ENCODE results near the gene ROR1.

The ROR1 gene

DNA sequence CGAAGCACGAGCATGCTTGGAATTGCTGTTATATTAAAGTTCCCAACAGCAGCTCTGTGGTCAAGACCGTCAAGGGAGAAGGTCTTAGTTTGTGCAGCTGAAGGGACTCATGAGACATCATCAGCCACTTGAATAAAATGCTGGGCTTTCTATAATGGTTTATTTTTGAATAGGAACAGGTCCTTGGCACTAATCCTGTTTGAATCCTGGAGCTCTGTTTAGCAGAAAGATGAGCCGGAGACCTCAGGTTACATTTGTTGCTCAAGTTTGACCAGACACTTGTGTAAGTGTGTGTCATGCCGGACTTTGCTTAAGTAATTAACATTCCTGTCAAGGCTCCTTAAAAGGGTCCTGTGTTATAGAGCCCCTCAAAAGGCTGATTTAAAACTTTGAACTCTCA, 186.5 kb downstream of the ROR1 start:
- ChIA-PET CTCF (no interaction called here), POLR2A (no interaction called here)
- DNase-seq (ENCODE audit: low read depth, low spot score): no peak
- TF ChIP-seq, protein P1, sequence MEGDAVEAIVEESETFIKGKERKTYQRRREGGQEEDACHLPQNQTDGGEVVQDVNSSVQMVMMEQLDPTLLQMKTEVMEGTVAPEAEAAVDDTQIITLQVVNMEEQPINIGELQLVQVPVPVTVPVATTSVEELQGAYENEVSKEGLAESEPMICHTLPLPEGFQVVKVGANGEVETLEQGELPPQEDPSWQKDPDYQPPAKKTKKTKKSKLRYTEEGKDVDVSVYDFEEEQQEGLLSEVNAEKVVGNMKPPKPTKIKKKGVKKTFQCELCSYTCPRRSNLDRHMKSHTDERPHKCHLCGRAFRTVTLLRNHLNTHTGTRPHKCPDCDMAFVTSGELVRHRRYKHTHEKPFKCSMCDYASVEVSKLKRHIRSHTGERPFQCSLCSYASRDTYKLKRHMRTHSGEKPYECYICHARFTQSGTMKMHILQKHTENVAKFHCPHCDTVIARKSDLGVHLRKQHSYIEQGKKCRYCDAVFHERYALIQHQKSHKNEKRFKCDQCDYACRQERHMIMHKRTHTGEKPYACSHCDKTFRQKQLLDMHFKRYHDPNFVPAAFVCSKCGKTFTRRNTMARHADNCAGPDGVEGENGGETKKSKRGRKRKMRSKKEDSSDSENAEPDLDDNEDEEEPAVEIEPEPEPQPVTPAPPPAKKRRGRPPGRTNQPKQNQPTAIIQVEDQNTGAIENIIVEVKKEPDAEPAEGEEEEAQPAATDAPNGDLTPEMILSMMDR (IDR thresholded peaks at IDR 0.05; ENCODE audit: insufficient read depth, low read length, missing control alignments): no peak
- no peak overlapping the region for H3K4me3 ChIP-seq (ENCODE audit: low read depth, low read length)

DNA sequence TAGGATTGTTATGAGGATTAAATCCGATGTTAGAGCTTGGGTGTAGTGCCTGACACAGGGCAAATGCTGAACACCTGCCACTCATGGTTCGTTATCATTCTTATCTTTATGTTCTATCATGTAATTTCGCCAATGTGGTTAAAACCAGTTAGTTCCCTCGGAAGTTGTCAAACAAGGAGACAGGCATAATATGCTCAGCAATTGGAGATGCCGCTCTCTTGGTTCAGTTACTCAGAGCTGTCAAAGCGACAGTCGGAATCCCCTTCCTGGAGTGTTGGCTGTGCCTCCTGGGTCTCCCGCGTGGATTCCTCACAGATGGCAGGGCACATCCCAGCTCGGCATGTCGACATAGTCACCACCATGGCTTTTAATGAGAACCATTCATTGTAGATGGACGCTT, 192.2 kb downstream of the ROR1 start:
- TF ChIP-seq, protein P1 (IDR thresholded peaks at IDR 0.05; ENCODE audit: insufficient read depth, low read length, missing control alignments): no peak
- CTCF ChIA-PET: interaction anchor here (1.7 kb wide), 1 partner anchor 171 kb away, joined by 5 read pairs; no protein-coding TSS in a partner anchor
- H3K4me3 ChIP-seq (ENCODE audit: low read depth, low read length): no peak overlapping the region
- no peak for DNase-seq (ENCODE audit: low read depth, low spot score)
- POLR2A ChIA-PET: no interaction called here

DNA sequence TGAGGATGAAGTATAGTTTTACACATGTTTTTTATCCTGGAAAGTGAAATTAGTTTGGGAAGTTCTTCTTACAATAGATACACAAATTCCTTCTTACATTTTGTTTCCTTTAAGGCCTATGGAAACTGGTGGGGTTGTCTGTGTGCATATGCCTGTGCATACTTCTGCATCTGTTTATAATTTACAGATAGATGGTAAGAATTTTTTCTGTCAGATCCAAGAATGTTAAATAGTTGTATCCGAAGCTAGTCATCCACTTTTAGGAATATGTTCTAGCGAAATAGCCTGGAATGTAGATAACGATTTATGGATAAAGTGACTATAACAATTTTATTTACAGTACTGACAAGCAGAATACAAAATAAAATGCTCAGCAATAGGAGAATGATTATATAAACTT, 194.1 kb downstream of the ROR1 start:
- TF ChIP-seq, protein P1 (IDR thresholded peaks at IDR 0.05; ENCODE audit: insufficient read depth, low read length, missing control alignments): no peak
- CTCF ChIA-PET: no interaction called here
- POLR2A ChIA-PET: no interaction called here
- DNase-seq (ENCODE audit: low read depth, low spot score): no peak
- H3K4me3 ChIP-seq (ENCODE audit: low read depth, low read length): no peak overlapping the region

DNA sequence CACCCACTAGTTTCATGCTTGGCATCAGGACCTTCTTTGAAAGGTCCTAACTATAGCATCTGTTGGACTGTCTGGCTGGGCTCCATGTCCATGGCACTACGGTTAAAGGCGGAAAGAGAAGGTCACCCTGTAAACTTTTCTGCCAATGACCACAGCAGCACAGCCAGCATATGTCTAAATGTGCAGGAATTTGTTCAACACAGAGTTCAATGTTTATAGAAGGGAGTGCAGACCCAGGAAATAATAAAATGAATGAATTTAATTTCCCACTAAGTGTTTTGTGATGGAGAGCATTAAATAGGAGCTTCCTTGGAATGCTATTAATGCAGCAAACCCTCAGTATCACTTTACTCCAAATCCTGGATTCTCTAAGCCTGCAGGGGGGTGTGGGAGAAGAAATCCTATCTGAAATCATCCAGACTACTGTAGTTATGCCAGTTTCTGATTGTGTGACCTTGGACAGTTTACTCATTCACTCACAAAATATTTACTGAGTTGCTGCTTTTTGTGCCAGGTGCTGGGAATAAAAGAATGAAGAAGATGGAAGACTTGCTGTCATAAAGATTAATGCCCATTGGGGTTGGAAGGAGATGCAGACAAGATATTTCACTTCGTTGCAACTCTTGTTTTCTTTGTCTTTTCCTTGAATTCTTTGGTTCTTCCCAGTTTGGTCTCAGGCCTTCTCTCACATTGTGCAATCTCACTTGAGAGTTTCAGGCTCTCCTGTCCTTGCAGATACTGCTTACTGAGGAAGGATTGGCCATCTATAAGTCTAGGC, 195.0 kb downstream of the ROR1 start:
- ChIA-PET CTCF (no interaction called here), POLR2A (no interaction called here)
- no peak for DNase-seq (ENCODE audit: low read depth, low spot score)
- TF ChIP-seq, protein P1 (IDR thresholded peaks at IDR 0.05; ENCODE audit: insufficient read depth, low read length, missing control alignments): no peak
- H3K4me3 ChIP-seq (ENCODE audit: low read depth, low read length): no peak overlapping the region

DNA sequence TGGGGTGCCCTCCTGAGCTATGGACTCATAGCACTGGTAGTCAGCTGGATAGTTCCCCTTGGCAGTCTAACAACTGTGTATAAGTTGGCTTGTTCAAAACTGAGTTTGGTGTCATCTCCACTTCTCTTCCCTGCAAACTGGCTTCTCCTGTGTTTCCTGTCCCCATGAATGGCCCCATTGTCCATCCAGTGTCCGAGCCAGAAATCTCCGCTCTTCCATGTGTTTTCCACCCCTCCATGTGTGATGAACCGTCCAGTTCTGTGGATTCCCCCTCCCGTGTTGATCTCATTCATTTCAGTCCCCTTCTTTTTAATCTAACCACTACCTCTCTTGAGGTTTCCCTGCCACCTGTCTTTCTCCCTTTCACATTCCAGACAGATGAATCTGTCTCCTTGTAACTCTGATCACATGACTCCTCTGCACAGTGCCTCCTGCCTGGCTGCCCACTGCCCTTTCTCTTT, 195.7 kb downstream of the ROR1 start:
- TF ChIP-seq, protein P1 (IDR thresholded peaks at IDR 0.05; ENCODE audit: insufficient read depth, low read length, missing control alignments): no peak
- no peak overlapping the region for H3K4me3 ChIP-seq (ENCODE audit: low read depth, low read length)
- ChIA-PET CTCF (no interaction called here), POLR2A (no interaction called here)
- DNase-seq (ENCODE audit: low read depth, low spot score): no peak

DNA sequence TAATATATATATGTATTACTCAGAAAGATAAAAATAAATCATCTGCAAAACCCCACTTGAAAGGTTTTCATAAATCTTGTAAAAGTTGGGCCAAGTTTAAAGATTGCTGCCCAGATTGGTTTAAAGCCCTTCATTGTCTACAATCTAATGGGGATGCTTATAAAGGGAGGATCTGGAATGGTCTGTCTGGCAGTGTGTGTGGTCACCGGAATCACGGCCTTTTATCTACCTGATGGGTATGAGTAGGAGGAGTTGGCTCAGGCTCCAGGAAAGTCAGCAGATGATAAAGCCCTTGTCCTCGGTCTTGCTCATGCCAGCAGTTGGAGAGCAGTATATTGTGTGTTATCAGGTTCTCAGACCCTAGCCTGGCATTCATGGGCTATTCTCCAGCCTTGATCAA, 197.7 kb downstream of the ROR1 start:
- TF ChIP-seq, protein P1 (IDR thresholded peaks at IDR 0.05; ENCODE audit: insufficient read depth, low read length, missing control alignments): no peak
- CTCF ChIA-PET: no interaction called here
- no peak overlapping the region for H3K4me3 ChIP-seq (ENCODE audit: low read depth, low read length)
- DNase-seq (ENCODE audit: low read depth, low spot score): no peak
- POLR2A ChIA-PET: no interaction called here

Measured in AG04449 (cell line).